Stimulated activated CD4-positive, alpha-beta T cell treated with anti-CD3 and anti-CD28 coated beads, Interleukin-15, amount 100 ng/mL, for 1 hour (primary cell): ENCODE results near the gene C12orf43.

Experiments used
- DNase-seq, 2 donors: peaks; one replicate each; pipeline ENCODE4 v3.0.0-alpha.2; 2020; ENCODE audit warnings: low read depth in 1 of 2, low spot score in 1 of 2

C12orf43 gene

GRCh38 chr12:121000530-121000929, 15.8 kb downstream of the C12orf43 start:
- no peak for DNase-seq

GRCh38 chr12:120999191-121000120, 16.8 kb downstream of the C12orf43 start:
- DNase-seq: no peak

DNA sequence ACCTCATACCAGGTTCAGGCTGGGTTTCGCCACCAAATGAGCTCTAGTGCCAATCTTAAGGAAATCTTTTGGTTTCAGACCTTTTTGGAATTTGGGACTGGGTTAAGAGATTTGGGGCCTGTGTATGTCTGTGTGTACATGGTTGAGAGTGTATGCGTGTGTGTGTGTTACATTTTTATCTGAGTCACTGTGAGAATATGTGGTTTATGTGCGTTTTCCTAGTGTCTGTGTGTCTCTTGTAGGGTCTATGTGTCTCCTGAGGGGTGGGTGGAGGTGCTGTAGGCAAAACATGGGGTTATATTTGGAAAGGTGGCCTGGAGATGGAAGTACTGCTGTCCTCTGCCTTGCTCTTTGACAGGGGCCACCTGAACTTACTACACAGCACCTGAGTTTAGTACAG, 17.9 kb downstream of the C12orf43 start:
- no peak for DNase-seq

GRCh38 chr12:120997448-120997847, 18.8 kb downstream of the C12orf43 start:
- no peak for DNase-seq

GRCh38 chr12:120996133-120996746, 20.0 kb downstream of the C12orf43 start:
- DNase-seq: no peak

GRCh38 chr12:120994589-120995337, 21.5 kb downstream of the C12orf43 start:
- no peak for DNase-seq

GRCh38 chr12:120994059-120994458, 22.2 kb downstream of the C12orf43 start:
- DNase-seq: no peak

GRCh38 chr12:120993496-120993895, 22.8 kb downstream of the C12orf43 start:
- no peak for DNase-seq

DNA sequence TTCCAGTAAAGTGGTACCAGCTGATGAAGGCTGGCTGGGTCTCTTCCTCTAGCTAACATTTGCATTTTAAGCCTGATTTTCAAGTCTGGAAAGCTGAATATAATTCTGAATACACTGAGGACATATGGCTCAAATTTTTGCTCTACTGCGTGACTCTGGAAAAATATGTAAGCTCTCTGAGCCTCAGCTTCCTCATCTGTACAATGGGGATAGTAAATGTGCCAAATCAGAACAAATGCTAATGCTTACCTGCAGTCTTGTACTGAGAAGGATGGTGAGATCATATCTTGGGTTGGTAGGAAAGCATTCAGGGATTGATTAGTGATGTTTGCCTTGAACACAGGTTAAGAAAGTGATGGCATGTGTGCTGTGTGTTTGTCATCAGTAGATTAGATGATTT, 23.3 kb downstream of the C12orf43 start:
- no peak for DNase-seq

GRCh38 chr12:120991965-120992364, 24.3 kb downstream of the C12orf43 start:
- no peak for DNase-seq

GRCh38 chr12:120990487-120991055, 25.7 kb downstream of the C12orf43 start:
- DNase-seq: no peak

GRCh38 chr12:120989687-120990086, 26.6 kb downstream of the C12orf43 start:
- DNase-seq: no peak

- no peak for DNase-seq
These were observed 27.6 kb downstream of the C12orf43 start for GRCh38 chr12:120988658-120989057.

DNA sequence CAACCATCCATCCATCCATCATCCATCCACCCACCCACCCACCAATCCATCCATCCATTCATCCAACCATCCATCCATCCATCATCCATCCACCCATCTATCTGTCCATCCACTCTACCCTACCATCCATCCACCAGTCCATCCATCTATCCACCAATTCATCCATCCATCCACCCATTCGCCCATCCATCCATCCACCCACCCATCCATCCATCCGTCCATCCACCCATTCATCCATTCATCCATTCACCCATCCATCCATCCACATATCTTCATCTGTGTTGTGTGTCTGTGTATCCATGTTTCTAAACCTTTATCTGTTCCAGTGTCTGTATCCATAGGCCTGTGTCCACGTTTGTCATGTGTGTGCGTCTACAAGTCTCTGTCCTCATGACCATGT, 28.1 kb downstream of the C12orf43 start:
- no peak for DNase-seq

GRCh38 chr12:120984351-120984898, 31.9 kb downstream of the C12orf43 start:
- DNase-seq: no peak

DNA sequence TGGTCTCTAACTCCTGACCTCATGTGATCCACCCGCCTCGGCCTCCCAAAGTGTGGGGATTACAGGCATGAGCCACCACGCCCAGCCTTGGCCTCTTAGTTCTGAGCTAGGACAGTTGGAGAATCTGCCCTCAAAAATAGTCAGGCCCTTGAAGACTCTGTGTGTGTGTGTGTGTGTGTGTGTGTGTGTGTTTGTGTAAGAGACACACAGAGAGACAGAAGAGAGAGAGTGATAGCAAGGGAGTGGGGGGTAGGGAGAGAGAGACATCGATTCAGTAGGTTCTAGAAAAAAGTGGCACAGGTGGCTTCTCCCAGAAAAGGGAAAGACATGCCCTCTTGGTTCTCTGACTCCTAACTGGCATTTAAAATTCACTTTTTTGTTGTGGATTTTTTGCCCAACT, 32.5 kb downstream of the C12orf43 start:
- no peak for DNase-seq

GRCh38 chr12:120982659-120983058, 33.6 kb downstream of the C12orf43 start:
- no peak for DNase-seq

GRCh38 chr12:120981407-120981941, 34.8 kb downstream of the C12orf43 start:
- DNase-seq: no peak

DNA sequence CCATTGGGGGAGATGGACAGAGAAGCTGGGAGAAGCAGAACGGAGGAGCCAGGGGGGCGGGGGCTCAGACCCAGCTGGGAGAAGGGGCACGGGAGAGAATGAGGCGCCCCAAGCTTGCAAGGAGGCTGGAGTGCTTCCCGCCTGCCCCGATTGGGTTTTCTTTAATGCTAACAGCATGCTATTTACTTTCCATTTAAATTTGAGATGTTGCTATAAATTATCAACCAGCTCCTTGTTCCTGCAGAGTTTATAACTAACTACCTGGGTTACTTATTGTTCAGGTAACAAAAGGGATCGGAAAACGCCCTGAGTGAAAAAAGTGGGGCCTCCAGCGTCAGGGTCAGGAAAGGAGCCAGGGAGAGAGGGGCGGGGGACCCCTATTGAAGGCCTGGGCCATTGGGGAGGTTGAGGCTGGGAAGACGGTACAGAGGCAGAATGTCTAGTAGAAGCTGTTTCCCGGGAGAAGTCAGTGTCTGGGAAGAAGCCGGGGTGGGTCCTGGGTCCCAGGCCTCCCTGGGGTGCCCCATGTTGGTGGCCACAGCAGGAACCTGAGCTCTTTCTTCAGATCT, 35.4 kb downstream of the C12orf43 start:
- DNase-seq: no peak

- no peak for DNase-seq
These were observed 36.2 kb downstream of the C12orf43 start for GRCh38 chr12:120979862-120980696.
